Esophagus squamous epithelium (tissue), 4 donors: ENCODE results near the gene UBE2J1.

ENCODE experiments used
- POLR2A ChIP-seq, 4 donors: fragments of 450-650 bp; IDR thresholded peaks; one replicate each; pipeline ENCODE4 v1.6.1; 2017; ENCODE audit warnings: antibody characterized with exemption in 4 of 4, mild to moderate bottlenecking in 4 of 4, moderate library complexity in 3 of 4
- TF ChIP-seq, protein P1 (sequence below), 6 experiments: fragments of 450-650 bp in 4 of 6; fragments of 200-600 bp in 2 of 6; sonication (generic) in 2 of 6; IDR thresholded peaks; one replicate each; pipeline ENCODE4 v1.5.1; 2016 to 2019; ENCODE audit warnings: antibody characterized with exemption in 6 of 6, mild to moderate bottlenecking in 4 of 6, moderate library complexity in 4 of 6

DNA sequence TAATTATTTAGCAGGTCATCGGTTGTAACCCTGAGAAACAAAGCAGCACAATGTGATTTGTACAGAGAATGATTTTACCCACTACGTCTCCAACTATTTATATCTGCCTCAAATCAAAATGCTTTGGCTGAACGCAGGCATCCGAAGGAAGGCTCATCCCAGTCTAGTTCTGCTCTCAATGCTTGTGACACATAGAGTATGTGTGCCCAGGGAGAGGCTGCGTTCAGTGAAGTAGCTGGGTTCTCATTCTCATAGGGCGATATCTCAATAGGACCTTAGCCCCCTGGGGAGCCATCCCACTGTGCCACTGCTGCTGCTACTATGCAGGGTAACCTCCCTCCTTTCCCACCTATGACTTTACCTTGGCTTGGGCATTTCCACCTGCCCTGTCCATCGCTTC, 37.8 kb downstream of the UBE2J1 start:
- TF ChIP-seq POLR2A (IDR thresholded peaks at IDR 0.05), result no peak
- TF ChIP-seq, protein P1, sequence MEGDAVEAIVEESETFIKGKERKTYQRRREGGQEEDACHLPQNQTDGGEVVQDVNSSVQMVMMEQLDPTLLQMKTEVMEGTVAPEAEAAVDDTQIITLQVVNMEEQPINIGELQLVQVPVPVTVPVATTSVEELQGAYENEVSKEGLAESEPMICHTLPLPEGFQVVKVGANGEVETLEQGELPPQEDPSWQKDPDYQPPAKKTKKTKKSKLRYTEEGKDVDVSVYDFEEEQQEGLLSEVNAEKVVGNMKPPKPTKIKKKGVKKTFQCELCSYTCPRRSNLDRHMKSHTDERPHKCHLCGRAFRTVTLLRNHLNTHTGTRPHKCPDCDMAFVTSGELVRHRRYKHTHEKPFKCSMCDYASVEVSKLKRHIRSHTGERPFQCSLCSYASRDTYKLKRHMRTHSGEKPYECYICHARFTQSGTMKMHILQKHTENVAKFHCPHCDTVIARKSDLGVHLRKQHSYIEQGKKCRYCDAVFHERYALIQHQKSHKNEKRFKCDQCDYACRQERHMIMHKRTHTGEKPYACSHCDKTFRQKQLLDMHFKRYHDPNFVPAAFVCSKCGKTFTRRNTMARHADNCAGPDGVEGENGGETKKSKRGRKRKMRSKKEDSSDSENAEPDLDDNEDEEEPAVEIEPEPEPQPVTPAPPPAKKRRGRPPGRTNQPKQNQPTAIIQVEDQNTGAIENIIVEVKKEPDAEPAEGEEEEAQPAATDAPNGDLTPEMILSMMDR (IDR thresholded peaks at IDR 0.05), result no peak
